KBM-7 (cell line): ENCODE data around the gene WWTR1.
A peak's percentile ranks its signal among the peaks of the same experiment; 100 is the strongest.

Experiments used
- DNase-seq: peaks from one replicate; pipeline ENCODE4 v3.0.0-alpha.2; 2015
- in situ Hi-C: fragments of 300-500 bp; cut with MboI; formaldehyde crosslinking; loops from 2 replicates; pipeline ENCODE4 v1.14.3; 2020; ENCODE audit warnings: low sequenced_read_pairs, low pct_unique_long_range_greater_than_20kb, mixed read lengths

The WWTR1 gene

GRCh38 chr3:149577801-149578200, 80.0 kb downstream of the WWTR1 start:
- in situ Hi-C loops: no loop called here
- DNase-seq: no peak

- in situ Hi-C loops: no loop called here
- DNase-seq: peak; percentile 64
These were observed 81.8 kb downstream of the WWTR1 start for GRCh38 chr3:149575961-149576564.

DNA sequence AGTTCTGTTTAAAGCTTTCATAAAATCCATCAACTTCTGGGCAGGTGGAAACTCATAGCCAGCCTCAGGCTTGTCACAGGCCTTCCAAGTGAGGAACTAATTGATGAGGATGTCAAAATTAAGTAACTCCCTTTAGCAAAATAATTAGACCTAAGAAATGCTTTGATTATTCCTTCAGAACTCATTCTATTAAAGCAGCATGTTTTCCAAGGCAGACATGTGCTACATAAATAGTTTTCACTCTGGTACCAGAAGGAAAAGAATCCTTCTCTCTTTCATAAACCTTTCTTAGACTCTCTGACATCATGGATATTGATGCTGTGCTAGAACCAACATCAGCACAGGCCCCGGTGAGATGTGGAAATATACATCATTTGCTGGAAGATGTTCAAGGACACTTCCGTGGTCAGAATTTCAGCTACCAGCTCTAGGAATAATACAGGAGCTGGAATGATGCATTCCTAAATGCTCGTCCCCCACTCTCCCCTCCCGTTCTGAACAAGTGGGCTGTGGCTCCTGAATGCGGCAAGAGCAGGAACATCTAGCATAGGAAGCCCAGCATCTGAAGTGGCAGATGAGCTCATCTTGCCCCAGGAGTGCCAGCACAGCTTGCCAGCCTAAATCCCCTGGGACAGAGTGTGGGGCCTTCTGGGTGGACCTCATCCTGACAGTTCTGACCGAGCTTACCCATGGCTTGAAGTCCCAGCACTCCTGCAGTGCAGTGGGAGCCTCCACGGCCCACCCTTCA, 82.4 kb downstream of the WWTR1 start:
- DNase-seq: no peak
- in situ Hi-C loops: no loop called here

- DNase-seq: no peak
- in situ Hi-C loops: no loop called here
These were observed 84.9 kb downstream of the WWTR1 start for GRCh38 chr3:149572796-149573414.

- no peak for DNase-seq
- in situ Hi-C loops: no loop called here
These were observed 86.4 kb downstream of the WWTR1 start for GRCh38 chr3:149571381-149571780.

- no peak for DNase-seq
- in situ Hi-C loops: no loop called here
These were observed 87.8 kb downstream of the WWTR1 start for GRCh38 chr3:149570016-149570415.

DNA sequence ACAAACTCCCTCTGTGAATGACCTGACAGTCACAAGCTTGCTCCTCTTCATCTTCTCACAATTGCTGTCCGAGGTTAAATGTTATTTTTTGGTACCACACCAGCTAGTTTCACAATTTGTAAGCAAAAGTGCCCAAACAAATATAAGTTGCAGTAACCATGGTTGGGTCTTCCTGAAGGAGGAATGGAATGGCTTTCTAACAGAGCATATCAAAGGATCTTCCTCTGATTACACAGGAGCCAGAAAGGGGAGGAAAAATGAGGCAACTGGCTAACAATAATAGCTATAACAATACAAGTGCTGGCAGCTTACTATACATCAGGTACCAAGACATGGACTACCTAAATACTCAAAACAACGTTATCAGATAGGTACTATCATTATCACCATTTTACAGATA, 90.4 kb downstream of the WWTR1 start:
- DNase-seq: no peak
- in situ Hi-C loops: no loop called here

DNA sequence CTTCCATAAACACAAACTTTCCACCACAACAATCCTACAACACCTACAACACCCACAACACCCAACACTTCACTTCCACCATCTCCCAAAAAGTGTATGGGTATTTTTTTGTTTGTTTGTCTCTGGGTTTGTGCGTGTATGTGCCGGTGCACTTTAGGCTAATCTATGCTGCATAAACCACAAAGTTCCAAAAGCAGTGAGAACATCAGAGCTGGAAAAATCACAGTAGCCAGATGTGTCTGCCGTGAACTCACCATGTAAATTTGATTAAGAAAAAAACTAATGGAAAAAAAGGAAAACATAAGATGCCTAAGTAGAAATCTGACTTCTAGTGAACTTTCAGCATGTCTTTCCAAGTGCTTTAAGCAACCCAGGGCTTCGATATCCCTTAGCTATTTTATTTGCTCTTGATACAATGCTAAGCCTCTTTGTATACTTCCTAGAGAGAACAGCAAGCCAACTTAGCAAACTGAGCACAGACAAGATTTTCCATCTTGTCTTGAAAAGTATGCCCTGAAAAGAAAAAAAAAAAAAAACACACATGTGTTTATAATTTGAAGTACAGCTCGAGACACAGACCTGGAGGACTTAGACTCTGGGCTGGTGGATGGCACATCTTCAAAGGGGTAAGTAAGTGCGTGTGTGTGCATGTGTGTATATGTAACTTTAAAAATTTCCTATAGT, 91.4 kb downstream of the WWTR1 start:
- in situ Hi-C loops: no loop called here
- DNase-seq: no peak

- no peak for DNase-seq
- in situ Hi-C loops: no loop called here
These were observed 93.7 kb downstream of the WWTR1 start for GRCh38 chr3:149564079-149564478.

- in situ Hi-C loops: no loop called here
- no peak for DNase-seq
These were observed 94.7 kb downstream of the WWTR1 start for GRCh38 chr3:149563114-149563513.

DNA sequence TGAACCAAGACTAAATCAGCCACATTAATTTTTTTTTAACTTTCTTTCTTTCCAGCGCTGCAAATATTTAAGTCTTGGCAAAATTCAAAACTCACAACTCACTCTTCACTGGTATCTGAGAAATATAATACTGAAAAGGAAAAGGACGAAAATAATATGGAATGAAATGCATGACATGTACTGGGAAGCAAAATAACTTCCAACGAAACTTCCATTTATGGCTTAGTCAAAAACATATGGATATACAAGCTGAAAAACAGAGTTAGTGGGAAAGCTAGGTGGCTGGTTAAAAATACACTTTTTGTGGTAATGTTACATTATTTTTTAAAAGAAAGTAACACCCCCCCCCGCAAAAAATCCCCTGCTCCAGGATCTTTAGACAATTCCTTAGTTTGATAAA, 97.2 kb downstream of the WWTR1 start:
- DNase-seq: no peak
- in situ Hi-C loops: no loop called here

- in situ Hi-C loops: no loop called here
These were observed 97.8 kb downstream of the WWTR1 start for GRCh38 chr3:149560001-149560400.

GRCh38 chr3:149559525-149559924, 98.3 kb downstream of the WWTR1 start:
- in situ Hi-C loops: no loop called here
- no peak for DNase-seq

More at GRCh38 chr3:149560001-149560400, 97.8 kb downstream of the WWTR1 start:
- DNase-seq: no peak

DNA sequence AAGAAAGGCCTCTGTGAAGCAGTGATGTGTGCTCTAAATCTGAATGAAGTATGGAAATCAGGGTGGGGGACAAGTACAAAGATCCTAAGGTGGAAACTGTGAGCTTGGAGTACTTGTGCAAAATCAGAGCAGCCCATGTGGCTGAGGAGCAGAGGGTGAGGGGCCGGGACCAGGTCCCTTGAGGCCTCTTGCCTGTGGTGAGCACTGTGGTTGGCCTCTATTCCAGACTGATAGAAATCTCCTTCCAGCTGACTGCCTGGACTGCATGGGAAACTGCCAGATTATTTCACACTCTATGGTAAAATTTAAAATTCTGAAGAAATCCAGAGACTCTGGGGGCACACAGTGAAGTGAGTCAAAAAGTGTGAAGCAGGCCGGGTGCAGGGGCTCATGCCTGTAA, 101.9 kb downstream of the WWTR1 start:
- no peak for DNase-seq
- in situ Hi-C loops: no loop called here

- in situ Hi-C loops: no loop called here
- DNase-seq: no peak
These were observed 103.0 kb downstream of the WWTR1 start for GRCh38 chr3:149554826-149555225.

DNA sequence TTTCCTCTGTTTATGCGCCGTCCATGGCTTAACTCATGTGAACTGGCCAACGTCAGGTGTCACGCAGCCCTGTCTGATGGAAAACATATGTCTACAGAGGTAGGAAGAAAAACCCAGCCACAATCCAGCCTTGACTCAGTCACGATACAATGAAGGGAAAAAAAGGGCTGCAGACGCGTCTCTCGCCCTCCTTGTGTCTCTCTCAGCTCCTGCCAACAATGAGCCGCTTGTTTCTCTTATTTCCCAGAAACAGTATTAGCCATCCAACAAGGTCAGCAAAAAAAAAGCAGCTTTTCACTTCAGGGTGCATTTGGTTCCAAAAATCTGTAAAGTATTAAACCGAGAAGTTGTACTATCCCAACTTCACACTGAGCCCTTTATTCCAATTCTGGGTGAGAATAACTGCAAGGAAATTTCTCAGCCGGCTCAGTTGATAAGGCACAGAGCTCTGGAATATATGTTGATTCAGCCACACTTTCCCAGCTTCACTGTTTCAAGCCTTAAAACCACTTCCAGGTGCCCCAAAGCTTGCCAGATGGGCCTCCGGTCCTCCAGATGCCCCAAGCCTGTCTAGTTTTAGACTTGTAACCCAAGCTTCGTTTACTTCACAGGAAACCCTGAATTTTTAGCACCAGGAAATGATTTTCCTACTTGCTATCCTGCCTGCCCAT, 103.9 kb downstream of the WWTR1 start:
- no peak for DNase-seq
- in situ Hi-C loops: no loop called here

DNA sequence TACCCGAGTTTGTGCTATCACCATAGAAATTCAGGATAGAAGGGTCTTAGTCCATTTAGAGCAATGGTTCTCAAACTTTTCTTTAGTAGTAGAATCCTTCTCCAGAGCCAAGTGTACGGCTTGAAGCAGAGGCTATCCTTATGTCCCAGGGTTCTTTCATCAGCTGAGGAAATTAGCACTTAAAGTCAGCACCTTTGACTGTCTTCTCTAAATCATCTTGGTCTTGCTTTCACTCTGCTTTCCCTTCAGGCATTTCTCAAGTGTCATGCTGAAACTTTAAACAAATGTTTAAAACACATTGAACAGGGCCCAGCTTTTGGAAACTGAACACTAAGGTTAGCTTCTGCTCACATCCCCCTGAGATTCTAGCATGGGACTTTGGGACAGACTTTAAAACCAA, 105.1 kb downstream of the WWTR1 start:
- in situ Hi-C loops: no loop called here
- no peak for DNase-seq

DNA sequence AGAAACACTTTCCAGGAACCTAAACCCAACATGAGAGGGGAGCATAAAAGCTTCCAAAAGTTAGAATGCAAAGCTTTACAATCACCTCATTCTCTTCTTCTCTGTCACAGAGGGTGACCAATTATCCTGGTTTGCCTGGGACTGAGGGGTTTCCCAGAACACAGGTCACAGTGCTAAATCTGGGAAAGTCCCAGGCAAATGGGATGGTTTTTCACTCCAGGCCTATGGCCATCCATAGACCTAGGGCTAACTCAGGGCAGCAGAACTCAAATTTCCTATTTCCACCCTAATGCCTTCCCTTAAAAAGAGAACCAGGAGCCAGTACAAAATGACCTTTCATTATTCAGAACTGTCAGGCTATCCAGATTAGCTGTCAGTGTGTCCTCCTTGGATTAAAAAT, 106.3 kb downstream of the WWTR1 start:
- DNase-seq: no peak
- in situ Hi-C loops: no loop called here

GRCh38 chr3:149548669-149549065, 109.2 kb downstream of the WWTR1 start:
- in situ Hi-C loops: no loop called here
- DNase-seq: no peak
